Measurements from ENCODE around the gene ELFN2.

Gene ELFN2

DNA sequence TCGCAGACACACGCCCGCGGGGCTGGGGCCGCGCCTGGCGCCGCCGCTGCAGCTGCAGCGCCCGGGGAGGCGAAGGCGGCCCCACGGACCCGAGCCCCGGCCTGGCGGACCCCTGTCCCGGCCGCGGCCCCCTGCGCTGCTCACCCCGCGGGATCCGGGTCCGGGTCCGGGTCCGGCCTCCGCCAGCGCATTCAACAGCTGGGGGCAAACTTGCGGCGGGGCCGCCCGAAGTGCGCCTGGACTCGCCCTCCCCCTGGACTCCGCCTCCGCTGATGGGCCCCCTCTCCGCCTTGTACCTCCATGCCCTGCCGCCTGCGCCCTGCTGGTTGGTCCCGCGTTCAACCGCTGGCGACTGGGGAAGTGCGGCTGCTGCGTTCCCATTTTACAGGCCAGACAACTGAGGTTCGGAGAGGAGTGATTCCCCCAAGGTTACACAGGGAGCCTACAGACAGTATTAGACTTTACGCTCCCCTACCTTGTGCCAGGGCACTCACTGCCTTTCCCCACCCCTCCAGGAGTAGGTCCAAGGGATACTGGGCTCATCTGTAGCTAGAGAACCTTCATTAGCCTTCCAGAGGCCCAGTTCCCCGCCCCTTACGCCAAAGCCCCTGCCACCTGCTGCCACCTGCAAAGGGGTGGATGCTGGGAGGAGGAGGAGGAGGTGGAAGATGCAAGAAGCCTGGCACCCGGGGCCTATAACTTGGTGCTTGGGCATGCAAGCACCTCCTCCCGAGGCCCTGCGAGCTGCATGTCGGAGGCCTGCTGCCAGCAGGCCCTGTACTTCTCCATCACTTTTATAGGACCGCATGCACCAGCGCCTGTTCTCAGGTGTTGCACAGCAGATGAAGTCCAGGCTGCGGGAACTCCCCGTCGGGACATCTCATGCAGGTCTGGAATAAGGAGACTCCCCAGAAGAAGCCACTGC, 694 bp upstream of the ELFN2 start:
- DNase-seq (ENCODE audit: low read depth in 3 of 3, low spot score in 1 of 3), result no peak

- DNase-seq (ENCODE audit: low read depth in 3 of 3, low spot score in 1 of 3), result no peak
Measured at GRCh38 chr22:37426706-37427134, 559 bp downstream of the ELFN2 start.

GRCh38 chr22:37425800-37426705, 1.2 kb downstream of the ELFN2 start:
- no peak for DNase-seq (ENCODE audit: low read depth in 3 of 3, low spot score in 1 of 3)

GRCh38 chr22:37425369-37425768, 1.9 kb downstream of the ELFN2 start:
- no peak for DNase-seq (ENCODE audit: low read depth in 3 of 3, low spot score in 1 of 3)

DNA sequence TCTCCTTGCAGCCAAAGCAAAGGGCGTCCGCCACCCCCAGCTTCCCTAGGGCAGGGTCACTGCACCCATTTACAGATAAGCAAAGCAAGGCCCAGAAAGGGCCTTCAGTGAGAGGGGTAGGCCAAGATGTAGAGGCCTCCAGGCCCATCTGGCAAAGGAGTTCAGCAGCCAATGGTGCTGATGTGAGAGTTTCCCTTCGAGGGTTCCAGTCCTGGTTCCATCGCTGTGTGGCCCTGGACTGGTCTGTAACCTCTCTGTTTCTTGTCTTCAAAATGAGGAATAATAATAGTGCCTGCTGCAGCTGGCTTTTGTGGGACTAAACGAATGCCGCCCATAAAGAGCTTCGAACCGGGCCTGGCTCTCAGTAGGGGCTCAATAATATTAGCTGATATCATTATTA, 4.0 kb downstream of the ELFN2 start:
- DNase-seq (ENCODE audit: low read depth in 3 of 3, low spot score in 1 of 3), result no peak

GRCh38 chr22:37421468-37421877, 5.8 kb downstream of the ELFN2 start:
- DNase-seq (ENCODE audit: low read depth in 3 of 3, low spot score in 1 of 3), result no peak

- no peak for DNase-seq (ENCODE audit: low read depth in 3 of 3, low spot score in 1 of 3)
Measured at GRCh38 chr22:37420686-37421467, 6.4 kb downstream of the ELFN2 start.

GRCh38 chr22:37419969-37420685, 7.2 kb downstream of the ELFN2 start:
- DNase-seq (ENCODE audit: low read depth in 3 of 3, low spot score in 1 of 3), result no peak

- DNase-seq (ENCODE audit: low read depth in 3 of 3, low spot score in 1 of 3), result no peak
Measured at GRCh38 chr22:37419370-37419968, 7.8 kb downstream of the ELFN2 start.

- DNase-seq (ENCODE audit: low read depth in 3 of 3, low spot score in 1 of 3), result no peak
Measured at GRCh38 chr22:37418627-37419369, 8.5 kb downstream of the ELFN2 start.

DNA sequence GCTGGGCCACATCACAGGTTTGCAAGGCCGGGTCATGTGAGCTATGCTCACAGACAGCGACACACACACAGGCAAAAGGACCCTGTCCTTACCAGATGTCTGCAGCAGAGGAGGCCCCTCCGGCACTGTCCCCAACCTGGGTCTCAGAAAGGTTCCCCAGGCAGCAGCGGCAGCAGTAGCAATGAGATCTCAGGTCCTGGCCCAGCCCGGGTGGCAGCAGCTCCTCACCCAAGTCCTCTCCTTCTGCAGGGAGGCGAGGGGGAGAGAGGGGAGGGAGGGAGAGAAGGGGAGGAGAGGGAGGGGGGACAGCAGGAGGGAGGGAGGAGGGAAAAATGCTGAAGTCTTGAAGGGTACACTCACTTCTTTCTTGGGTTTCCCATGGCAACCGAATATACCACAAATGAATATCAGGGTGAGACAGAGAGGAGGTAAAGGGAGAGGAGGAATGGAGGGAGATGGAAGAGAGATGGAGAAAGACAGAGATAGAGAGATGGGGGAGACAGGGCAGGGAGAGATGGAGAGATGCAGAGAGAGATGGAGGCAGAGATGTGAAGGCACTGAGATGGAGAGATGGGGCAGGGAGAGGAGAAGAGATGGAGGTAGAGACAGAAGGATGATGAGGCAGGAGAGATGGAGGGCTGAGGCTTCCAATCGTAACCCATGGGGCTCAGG, 9.5 kb downstream of the ELFN2 start:
- no peak for DNase-seq (ENCODE audit: low read depth in 3 of 3, low spot score in 1 of 3)

DNA sequence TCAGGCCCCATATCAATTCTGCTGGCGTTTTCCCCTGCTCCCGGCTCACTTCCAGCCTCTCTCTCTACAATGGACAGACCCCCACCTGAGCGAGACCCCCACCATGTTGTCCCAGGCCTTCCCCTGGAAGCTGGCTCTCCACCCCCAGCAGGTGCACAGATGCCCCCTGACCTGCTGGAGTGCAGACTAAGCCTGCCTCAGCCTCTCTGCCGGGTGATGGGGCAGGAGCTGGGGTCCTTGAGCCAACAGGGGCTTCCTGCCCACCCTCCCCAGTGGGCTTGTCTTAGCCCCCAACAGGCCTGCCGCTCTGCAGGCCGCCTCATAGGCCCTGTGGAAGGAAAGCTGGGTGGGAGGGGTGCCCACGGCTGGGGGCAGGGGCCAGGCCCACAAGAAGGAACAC, 10.0 kb downstream of the ELFN2 start:
- no peak for DNase-seq (ENCODE audit: low read depth in 3 of 3, low spot score in 1 of 3)

- DNase-seq (ENCODE audit: low read depth in 3 of 3, low spot score in 1 of 3), result no peak
Measured at GRCh38 chr22:37416827-37417226, 10.5 kb downstream of the ELFN2 start.

DNA sequence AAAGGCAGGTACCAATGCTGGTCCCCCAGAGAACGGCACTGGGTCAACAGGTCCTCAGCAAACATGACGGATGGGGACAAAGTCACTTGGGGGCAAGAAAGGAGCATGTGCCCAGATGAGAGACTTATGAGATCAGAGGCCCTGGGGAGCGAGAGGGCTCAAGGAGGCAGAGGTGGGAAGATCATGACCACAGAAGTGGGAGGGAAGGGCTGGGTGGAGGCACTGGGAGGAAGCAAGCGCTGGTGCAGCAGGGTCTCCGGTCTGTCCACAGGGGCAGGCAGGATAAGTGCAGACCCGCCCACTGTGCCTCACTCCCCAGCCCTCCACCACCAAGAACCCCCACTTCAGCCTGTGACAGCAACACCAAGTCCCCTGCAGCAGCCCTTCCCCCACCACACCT, 10.9 kb downstream of the ELFN2 start:
- DNase-seq (ENCODE audit: low read depth in 3 of 3, low spot score in 1 of 3), result no peak

DNA sequence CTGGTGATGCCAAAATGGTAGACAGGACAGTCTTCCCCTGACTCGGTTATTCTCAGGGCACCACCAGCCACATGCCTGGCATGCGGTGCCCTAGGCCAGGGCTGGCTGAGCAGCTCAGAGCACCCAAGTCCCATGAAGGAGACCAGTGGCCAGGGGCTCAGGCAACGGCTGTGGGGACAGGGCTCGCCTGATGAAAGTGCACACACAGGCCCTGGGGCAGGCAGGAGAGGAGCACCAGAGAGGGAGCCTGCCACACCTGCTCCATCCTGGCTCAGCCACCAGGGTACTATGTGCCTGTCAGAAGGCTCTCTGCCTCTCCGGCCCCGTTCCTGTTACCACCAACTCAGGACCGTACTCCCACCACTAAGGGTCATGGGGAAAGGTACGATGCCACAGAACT, 12.1 kb downstream of the ELFN2 start:
- DNase-seq (ENCODE audit: low read depth in 3 of 3, low spot score in 1 of 3), result no peak

DNA sequence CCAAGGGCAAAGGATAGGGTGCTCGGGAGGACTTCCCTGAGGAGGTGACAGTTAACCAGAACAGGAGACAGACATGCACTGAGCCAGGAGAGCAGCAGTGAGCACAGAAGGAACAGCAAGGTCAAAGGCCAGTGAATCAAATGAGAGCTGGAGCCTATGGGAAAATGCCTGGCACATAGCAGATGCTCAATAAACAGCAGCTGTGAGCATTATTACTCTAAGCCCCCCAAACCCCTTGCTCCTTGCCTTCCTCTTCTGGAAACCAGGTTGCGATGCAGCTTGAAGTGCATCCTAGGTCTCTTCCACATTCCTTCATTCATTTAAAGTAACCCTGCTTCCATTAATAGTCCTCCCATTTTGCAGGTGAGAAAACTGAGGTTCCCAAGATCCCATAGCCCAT, 13.0 kb downstream of the ELFN2 start:
- DNase-seq (ENCODE audit: low read depth in 3 of 3, low spot score in 1 of 3), result no peak

DNA sequence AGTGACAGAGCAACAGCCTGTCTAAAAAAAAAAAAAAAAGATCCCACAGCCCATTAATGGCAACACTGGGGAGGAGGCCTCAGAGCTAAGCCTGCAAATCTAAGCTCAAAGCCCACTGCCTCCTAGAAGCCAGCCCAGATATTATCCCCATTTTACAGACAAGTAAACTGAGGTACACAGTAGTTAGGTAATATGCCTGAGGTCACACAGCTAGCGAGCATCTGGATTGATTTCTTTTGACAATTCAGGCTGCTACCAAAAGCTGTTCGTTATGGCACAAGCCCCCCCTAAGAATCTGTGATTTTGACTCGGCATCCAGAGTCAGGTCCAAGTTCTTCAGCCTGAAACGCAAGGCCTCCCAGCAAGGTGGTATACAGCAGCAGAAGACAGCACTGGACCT, 13.7 kb downstream of the ELFN2 start:
- DNase-seq (ENCODE audit: low read depth in 3 of 3, low spot score in 1 of 3), result no peak

- no peak for DNase-seq (ENCODE audit: low read depth in 3 of 3, low spot score in 1 of 3)
Measured at GRCh38 chr22:37412495-37413250, 14.6 kb downstream of the ELFN2 start.
